Astrocyte of the cerebellum (primary cell): Measurements from ENCODE around the gene DCANP1.

ENCODE experiments used
- DNase-seq: peaks from one replicate; pipeline ENCODE4 v3.0.0-alpha.2; 2011; ENCODE audit warnings: low read depth
- H3K4me3 ChIP-seq: 2 replicates; pipeline ENCODE4 v1.5.1; 2011; ENCODE audit warnings: mild to moderate bottlenecking, low read depth, low read length, moderate library complexity
- CTCF ChIP-seq: IDR thresholded peaks from 2 replicates; pipeline ENCODE4 v1.5.1; 2012; ENCODE audit warnings: low read length, low read depth, moderate library complexity, mild to moderate bottlenecking; ENCODE audit errors: missing control alignments
- in situ Hi-C: cut with HindIII; loops from 2 replicates; pipeline ENCODE4 v1.10.0; 2017; ENCODE audit warnings: low sequenced_read_pairs

Gene DCANP1

GRCh38 chr5:135437796-135438560 lies 9.2 kb downstream of the DCANP1 start:
- DNase-seq, result peak; percentile 83
- in situ Hi-C loops, result no loop called here

DNA sequence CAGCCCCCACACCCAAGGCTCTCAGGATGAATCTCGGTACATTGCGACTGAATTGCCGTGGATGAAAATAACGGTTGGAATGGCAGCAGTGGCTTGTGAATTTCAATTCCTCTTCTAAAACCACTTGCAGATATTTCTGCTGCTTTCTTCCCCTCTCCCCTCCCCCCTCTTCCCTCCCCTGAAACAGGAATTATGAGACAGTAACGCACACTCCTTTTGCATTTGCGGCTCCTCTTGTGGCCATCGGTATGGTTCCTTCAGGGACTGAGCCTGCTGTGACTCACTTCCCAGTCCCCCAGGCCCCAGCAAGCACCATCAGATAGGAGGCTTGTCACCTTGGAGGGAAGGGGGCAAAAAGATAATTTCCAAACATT lies 9.7 kb downstream of the DCANP1 start:
- TF ChIP-seq CTCF, result no peak
- DNase-seq, result no peak
- in situ Hi-C loops, result no loop called here
- H3K4me3 ChIP-seq, result no peak overlapping the region

More at GRCh38 chr5:135437796-135438560, 9.2 kb downstream of the DCANP1 start:
- peak; percentile 25 for TF ChIP-seq CTCF
- no peak overlapping the region for H3K4me3 ChIP-seq

DNA sequence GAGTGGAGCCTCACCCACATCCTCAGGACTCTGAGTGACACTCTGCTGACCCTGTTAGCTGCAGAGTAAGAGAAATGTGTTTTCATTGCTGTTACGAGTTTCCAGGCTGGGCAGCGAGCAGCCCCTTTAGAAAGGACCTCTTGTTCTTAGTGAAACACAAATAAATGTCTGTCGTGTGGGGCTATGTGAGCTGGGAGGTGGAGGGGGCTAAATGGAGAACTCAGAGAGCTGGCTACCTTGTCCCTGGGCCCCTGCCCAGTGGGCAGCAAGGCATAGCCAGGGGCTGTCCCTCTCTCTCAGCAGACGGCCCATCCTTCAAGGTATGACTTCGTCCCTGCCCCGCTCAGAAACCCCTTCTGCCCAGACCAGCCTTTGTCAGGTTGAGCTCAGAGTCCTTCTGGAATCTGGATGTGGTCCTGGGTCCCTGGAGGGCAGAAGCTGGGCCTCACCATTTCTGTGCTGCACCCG lies 10.2 kb downstream of the DCANP1 start:
- in situ Hi-C loops, result no loop called here
- DNase-seq, result no peak
- TF ChIP-seq CTCF, result no peak
- no peak overlapping the region for H3K4me3 ChIP-seq

DNA sequence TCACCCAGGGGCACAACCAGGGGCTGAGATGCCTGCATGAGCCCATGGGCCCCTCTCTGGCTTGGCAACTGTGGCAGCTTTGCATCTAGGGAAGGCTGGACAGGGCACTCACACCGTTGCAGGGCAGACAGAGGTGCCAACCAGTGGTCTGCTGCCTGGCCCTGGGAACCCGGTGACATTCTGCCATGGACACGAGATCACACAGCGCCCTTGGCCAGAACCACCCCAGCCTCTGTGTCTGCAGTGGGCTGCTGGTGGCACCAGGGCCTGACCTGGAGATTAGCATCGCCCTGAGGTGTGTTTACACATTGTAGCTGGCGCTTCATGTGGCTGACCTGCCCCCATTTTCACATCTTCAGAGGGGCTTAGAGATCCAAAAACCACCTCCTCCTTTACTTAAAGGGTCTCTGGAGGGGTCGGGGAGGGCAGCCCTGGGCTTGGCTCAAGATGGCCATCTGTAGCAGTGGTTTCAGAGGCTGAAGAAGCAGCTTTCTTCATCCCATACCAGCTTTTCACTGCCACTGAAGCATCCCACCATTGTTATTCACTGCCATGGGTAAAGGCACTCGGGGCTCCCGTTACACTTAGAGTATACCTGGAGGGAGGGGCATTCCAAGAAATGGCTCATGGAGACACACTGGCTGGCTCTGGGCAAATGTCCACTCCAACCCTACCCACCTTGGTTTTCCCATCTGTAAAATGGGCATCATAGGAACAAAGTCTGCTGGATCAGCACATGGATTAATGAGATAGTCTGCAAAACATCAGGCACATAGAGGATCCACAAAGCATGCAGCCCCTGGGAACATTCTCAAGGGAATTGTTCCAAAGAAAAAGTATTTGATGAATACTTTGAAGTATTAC lies 11.4 kb downstream of the DCANP1 start:
- no peak for DNase-seq
- no peak overlapping the region for H3K4me3 ChIP-seq
- TF ChIP-seq CTCF, result no peak
- in situ Hi-C loops, result no loop called here

DNA sequence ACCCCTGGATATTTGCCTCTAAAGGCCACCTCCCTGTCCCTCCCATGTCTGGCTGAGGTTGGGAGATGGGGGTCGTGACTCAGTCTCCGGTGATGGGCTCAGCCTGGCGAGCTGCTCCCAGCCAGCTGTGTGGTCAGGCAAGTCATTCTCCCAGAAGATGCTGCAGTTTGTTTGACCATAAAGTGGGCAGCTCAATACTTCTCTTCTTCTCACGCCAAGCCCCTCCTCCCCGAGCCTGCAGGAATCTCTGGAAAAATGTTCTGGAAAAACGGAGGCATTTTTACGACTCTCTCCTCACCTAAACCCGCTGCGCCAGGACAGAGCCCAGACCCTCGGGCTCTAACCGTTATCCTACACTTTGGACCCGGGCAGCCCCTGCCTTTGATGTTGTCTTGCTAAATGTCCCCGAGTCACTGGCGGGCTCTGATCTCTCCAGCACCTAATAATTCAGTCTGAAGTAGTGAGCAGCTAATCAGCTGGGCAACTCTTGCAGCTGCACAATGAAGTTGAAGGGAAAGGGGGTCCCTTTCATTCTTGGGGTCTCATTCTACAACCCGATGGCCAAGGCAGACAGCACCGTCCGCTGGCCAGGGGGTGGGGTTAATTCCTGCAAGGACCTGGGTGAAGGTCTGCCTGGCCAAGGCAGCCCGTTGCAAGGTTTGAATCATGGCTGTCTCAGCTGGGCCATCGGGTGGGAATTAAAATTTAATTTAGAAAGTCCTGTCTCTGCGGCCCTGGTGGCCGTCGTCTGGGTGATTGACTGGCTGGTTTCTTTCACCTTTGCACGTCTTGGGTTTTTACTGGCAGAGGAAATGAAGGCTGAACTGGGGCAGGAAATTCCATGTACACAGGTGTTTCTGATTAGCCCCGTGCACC lies 12.3 kb downstream of the DCANP1 start:
- in situ Hi-C loops, result no loop called here
- no peak overlapping the region for H3K4me3 ChIP-seq
- no peak for TF ChIP-seq CTCF
- no peak for DNase-seq
